Measurements from ENCODE around the gene PPP1R12A.
"Not testable (repeated sequence)": the region's sequence is repeated elsewhere in the genome, so short reads cannot be mapped to it uniquely, and the experiment has no call there.

Gene PPP1R12A

DNA sequence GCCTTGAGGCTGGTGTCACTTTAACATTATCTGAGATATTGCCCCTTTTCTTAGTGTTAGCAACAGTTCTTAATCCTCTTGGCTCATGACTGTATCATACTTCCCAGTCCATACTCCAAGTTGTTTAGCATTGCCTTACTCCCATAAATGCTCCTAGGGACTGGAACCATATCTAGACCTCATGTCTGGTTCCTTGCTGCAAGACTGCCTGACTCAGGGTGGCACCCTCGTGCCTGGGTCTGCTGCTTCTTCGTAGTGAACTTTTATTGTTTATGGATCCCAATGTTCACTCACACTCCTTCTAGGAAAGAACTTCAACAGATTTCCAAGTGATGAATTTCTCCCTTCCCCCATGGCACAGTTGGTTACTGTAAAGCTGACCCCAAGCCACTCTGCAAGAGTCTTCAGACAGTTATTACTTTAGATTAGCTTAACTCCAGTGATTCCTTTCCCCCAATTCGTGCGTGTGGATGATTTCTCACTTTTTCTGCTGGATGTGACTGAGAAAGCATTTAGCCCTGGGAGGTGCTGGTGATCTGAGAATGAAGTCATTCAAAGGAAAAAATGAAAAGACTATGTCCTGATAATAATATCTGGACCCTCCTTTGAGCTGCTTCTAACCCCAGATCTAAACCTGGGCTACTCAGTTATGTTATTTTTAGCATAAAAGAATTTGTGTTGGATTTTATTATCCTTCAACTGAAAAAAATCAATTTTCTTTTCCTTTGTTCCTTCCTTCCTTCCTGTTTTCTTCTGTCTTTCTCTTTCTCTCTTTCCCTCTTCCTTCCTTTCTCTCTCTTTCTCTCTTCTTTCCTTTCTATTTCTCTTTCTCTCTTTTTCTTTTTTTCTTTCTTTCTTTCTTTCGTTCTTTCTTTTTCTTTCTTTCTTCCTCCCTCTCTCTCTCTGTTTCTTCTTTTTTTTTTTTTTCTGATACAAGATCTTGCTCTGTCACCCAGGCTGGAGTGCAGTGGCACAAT lies 47.5 kb upstream of the PPP1R12A start:
- no peak for TF ChIP-seq POLR2AphosphoS5 (IDR thresholded peaks at IDR 0.05; ENCODE audit: low read depth)
- no peak overlapping the region for H3K27ac ChIP-seq (replicated peaks)

DNA sequence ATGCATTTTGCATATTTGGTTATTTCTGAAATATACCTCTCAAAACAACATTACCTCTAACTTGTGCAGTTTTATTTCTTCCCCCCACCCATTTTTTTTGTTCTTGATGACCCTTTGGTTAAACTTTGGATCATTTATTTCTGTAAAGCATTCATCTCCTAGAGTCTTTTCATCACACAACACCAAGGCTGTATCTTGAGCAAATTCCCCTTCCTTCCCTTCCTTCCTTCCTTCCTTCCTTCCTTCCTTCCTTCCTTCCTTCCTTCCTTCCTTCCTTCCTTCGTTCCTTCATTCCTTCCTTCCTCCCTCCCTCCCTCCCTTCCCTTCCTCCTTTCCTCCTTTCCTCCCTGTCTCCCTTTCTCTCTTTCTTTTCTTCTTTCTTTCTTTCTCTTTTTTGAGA lies 43.8 kb upstream of the PPP1R12A start:
- DNase-seq (ENCODE audit: low read depth in 1 of 2, low spot score in 1 of 2), result no peak
- no peaks in the 10 kb centered on the region for H3K27me3 ChIP-seq (ENCODE audit: insufficient read depth, poor library complexity, severe bottlenecking)
- TF ChIP-seq SPI1 (IDR thresholded peaks at IDR 0.05; ENCODE audit: borderline replicate concordance, low read depth), result no peak
- no peak overlapping the region for H3K27ac ChIP-seq (replicated peaks)
- H3K4me3 ChIP-seq (replicated peaks; ENCODE audit: insufficient read depth, low read length), result no peak overlapping the region

More for the DNA sequence above, 47.5 kb upstream of the PPP1R12A start:
- H3K4me3 ChIP-seq (replicated peaks; ENCODE audit: insufficient read depth, low read length), result no peak overlapping the region
- peaks cover 2% of the 10 kb centered on the region for H3K27me3 ChIP-seq (ENCODE audit: insufficient read depth, poor library complexity, severe bottlenecking)
- DNase-seq (ENCODE audit: low read depth in 1 of 2, low spot score in 1 of 2), result no peak

DNA sequence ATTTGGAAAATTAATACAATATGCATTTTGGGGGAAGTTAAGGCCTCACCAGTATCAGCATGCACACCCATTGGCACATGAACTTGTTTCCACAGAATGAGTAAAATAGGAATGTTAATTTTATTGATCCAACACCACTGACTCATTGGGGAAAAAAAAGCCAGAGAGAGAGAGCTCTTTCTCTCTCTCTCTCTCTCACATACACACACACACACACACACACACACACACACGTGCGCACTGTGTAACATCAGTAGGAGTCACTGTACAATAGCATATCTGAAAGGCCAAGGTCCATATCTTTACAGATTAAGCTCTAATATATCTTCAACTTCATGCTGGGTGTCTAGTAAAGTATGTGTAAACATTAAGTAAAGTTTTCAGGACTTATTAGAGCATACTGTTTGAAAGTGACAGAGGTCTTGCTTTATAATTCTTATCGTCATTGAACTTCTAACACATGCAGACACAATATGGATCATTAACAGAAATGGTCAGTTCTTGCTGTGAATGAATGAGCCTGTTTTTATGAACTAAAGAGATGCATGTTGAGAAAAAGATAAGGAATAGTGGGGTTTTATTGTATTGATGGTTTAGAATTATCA lies 43.1 kb upstream of the PPP1R12A start:
- H3K4me3 ChIP-seq (replicated peaks; ENCODE audit: insufficient read depth, low read length); H3K27ac ChIP-seq (replicated peaks); DNase-seq (ENCODE audit: low read depth in 1 of 2, low spot score in 1 of 2): not testable (repeated sequence)

DNA sequence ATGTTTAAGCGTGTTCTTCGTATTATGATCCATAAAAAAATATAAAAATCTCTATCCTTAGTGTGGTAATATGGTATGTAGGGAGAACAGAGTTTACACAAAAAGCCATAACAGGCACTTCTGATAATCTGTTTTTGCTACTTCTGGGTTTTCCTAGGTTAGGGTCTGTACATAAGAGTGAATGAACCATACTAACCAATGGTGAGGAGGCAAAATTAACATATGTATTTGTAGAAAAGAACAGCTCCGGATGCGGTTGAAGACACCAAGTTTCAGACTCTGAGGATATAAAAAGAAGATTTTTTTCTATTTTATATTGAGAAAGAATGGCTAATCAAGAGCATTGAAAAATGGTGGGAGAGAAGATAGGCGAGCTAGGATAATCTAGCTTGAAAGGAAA lies 40.2 kb upstream of the PPP1R12A start:
- DNase-seq (ENCODE audit: low read depth in 1 of 2, low spot score in 1 of 2), result no peak
- TF ChIP-seq, protein P1, sequence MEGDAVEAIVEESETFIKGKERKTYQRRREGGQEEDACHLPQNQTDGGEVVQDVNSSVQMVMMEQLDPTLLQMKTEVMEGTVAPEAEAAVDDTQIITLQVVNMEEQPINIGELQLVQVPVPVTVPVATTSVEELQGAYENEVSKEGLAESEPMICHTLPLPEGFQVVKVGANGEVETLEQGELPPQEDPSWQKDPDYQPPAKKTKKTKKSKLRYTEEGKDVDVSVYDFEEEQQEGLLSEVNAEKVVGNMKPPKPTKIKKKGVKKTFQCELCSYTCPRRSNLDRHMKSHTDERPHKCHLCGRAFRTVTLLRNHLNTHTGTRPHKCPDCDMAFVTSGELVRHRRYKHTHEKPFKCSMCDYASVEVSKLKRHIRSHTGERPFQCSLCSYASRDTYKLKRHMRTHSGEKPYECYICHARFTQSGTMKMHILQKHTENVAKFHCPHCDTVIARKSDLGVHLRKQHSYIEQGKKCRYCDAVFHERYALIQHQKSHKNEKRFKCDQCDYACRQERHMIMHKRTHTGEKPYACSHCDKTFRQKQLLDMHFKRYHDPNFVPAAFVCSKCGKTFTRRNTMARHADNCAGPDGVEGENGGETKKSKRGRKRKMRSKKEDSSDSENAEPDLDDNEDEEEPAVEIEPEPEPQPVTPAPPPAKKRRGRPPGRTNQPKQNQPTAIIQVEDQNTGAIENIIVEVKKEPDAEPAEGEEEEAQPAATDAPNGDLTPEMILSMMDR (IDR thresholded peaks at IDR 0.05; ENCODE audit: insufficient read depth, low read length), result no peak
- no peaks in the 10 kb centered on the region for H3K27me3 ChIP-seq (ENCODE audit: insufficient read depth, poor library complexity, severe bottlenecking)

More for the DNA sequence above, 43.1 kb upstream of the PPP1R12A start:
- H3K27me3 ChIP-seq (ENCODE audit: insufficient read depth, poor library complexity, severe bottlenecking), result not testable (repeated sequence)

DNA sequence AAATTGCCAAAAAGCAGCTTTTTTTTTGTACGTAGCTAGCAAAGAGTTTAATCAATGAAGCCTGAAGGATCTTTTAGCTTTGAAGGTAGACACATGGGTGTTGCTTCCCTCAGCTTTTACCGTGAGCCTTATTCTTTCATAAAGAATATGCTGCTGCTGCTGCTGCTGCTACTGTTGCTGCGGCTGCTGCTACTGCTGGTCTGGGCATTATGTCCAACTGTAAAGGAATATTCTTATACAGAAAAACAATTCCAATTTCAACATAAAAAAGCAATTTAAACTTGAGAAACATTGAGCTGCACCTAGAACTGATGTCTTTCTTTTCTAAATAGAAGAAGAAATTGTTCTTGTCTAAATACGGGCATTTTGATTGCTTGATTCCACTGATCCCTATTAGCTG lies 38.9 kb upstream of the PPP1R12A start:
- DNase-seq (ENCODE audit: low read depth in 1 of 2, low spot score in 1 of 2), result no peak
- TF ChIP-seq, protein P1 (IDR thresholded peaks at IDR 0.05; ENCODE audit: insufficient read depth, low read length), result no peak
- TF ChIP-seq, protein P2, sequence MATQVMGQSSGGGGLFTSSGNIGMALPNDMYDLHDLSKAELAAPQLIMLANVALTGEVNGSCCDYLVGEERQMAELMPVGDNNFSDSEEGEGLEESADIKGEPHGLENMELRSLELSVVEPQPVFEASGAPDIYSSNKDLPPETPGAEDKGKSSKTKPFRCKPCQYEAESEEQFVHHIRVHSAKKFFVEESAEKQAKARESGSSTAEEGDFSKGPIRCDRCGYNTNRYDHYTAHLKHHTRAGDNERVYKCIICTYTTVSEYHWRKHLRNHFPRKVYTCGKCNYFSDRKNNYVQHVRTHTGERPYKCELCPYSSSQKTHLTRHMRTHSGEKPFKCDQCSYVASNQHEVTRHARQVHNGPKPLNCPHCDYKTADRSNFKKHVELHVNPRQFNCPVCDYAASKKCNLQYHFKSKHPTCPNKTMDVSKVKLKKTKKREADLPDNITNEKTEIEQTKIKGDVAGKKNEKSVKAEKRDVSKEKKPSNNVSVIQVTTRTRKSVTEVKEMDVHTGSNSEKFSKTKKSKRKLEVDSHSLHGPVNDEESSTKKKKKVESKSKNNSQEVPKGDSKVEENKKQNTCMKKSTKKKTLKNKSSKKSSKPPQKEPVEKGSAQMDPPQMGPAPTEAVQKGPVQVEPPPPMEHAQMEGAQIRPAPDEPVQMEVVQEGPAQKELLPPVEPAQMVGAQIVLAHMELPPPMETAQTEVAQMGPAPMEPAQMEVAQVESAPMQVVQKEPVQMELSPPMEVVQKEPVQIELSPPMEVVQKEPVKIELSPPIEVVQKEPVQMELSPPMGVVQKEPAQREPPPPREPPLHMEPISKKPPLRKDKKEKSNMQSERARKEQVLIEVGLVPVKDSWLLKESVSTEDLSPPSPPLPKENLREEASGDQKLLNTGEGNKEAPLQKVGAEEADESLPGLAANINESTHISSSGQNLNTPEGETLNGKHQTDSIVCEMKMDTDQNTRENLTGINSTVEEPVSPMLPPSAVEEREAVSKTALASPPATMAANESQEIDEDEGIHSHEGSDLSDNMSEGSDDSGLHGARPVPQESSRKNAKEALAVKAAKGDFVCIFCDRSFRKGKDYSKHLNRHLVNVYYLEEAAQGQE (IDR thresholded peaks at IDR 0.05; ENCODE audit: insufficient replicate concordance, low read depth), result no peak
- Histone ChIP-seq H3K4me3 (replicated peaks; ENCODE audit: insufficient read depth, low read length) (no peak overlapping the region), H3K27me3 (ENCODE audit: insufficient read depth, poor library complexity, severe bottlenecking) (no peaks in the 10 kb centered on the region), H3K27ac (replicated peaks) (no peak overlapping the region)

More for the DNA sequence above, 40.2 kb upstream of the PPP1R12A start:
- Histone ChIP-seq H3K27ac (replicated peaks) (no peak overlapping the region), H3K4me3 (replicated peaks; ENCODE audit: insufficient read depth, low read length) (no peak overlapping the region)

DNA sequence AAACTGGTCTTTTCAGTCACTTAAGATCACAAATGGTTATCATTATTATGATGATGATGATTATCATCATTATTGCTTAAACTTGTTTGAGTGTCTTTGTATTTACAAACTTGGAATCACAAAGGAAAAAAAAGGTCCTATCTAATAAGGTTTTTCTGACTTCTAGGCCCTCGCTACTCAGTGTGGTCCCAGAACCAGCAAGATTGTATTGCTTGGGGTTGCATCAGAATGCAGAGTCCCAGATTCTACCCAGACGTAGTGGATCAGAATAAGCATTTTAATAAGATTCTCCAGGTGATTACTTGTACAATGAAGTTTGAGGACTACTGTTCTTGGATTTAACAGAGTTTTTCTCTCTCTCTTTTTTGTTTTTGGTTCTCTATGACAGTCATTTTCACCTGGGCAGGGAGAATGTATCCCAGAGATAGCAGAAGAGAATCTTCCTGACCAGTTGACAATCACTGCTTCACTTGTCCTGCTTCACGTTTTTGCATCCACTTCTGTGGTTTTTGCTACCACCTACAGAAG lies 29.3 kb upstream of the PPP1R12A start:
- Histone ChIP-seq H3K4me3 (replicated peaks; ENCODE audit: insufficient read depth, low read length) (no peak overlapping the region), H3K27ac (replicated peaks) (no peak overlapping the region), H3K27me3 (ENCODE audit: insufficient read depth, poor library complexity, severe bottlenecking) (no peaks in the 10 kb centered on the region)
- no peak for TF ChIP-seq POLR2AphosphoS5 (IDR thresholded peaks at IDR 0.05; ENCODE audit: low read depth)
- TF ChIP-seq, protein P2 (IDR thresholded peaks at IDR 0.05; ENCODE audit: insufficient replicate concordance, low read depth), result no peak
- TF ChIP-seq SPI1 (IDR thresholded peaks at IDR 0.05; ENCODE audit: borderline replicate concordance, low read depth), result no peak
- no peak for TF ChIP-seq GABPA (IDR thresholded peaks at IDR 0.05; ENCODE audit: low read depth)
- TF ChIP-seq, protein P1 (IDR thresholded peaks at IDR 0.05; ENCODE audit: insufficient read depth, low read length), result no peak
- no peak for DNase-seq (ENCODE audit: low read depth in 1 of 2, low spot score in 1 of 2)

Data from HL-60 (cell line).